Tibial artery (tissue), 4 donors: ENCODE measurements around the gene ENOPH1.
A peak's percentile ranks its signal among the peaks of the same experiment; 100 is the strongest.
"Not testable (repeated sequence)": the region's sequence is repeated elsewhere in the genome, so short reads cannot be mapped to it uniquely, and the experiment has no call there.

Source experiments
- DNase-seq, 2 donors: peaks; one replicate each; pipeline ENCODE4 v3.0.0-alpha.2; 2019
- H3K27ac ChIP-seq, 2 donors: fragments of 200-600 bp; sonication (generic) in 1 of 2; 1 replicate in 1 of 2; 2 replicates in 1 of 2; pipeline ENCODE4 v1.5.1; 2018 to 2019; ENCODE audit warnings: mild to moderate bottlenecking in 1 of 2
- H3K27me3 ChIP-seq, 2 donors: fragments of 200-600 bp; sonication (generic) in 1 of 2; one replicate each; pipeline versions ENCODE4 v1.5.1 to v1.6.0; 2016 to 2019
- H3K36me3 ChIP-seq, 3 donors: fragments of 200-600 bp; sonication (generic) in 2 of 3; one replicate each; pipeline ENCODE4 v1.5.1; 2016 to 2019; ENCODE audit warnings: mild to moderate bottlenecking in 2 of 3
- H3K4me1 ChIP-seq, 4 donors: fragments of 200-600 bp; sonication (generic) in 2 of 4; 1 replicate in 3 of 4; 2 replicates in 1 of 4; pipeline ENCODE4 v1.5.1; 2016 to 2019
- H3K4me3 ChIP-seq, 2 donors: fragments of 200-600 bp; sonication (generic) in 1 of 2; 1 replicate in 1 of 2; 2 replicates in 1 of 2; pipeline ENCODE4 v1.5.1; 2018 to 2019; ENCODE audit warnings: mild to moderate bottlenecking in 2 of 2
- H3K9me3 ChIP-seq, 3 donors: fragments of 200-600 bp; sonication (generic) in 1 of 3; one replicate each; pipeline ENCODE4 v1.5.1; 2016 to 2019
- CTCF ChIP-seq, 2 experiments: fragments of 200-600 bp in 1 of 2; fragments of 450-650 bp in 1 of 2; IDR thresholded peaks; one replicate each; pipeline ENCODE4 v1.5.1; 2017 to 2019; ENCODE audit warnings: antibody characterized with exemption in 2 of 2, mild to moderate bottlenecking in 1 of 2, moderate library complexity in 1 of 2
- intact Hi-C: fragments of 100-400 bp; cut with DNase I; formaldehyde crosslinking; loops from one replicate; pipeline ENCODE4 v1.15.0; 2023; ENCODE audit warnings: low total_unique reads

Gene ENOPH1

DNA sequence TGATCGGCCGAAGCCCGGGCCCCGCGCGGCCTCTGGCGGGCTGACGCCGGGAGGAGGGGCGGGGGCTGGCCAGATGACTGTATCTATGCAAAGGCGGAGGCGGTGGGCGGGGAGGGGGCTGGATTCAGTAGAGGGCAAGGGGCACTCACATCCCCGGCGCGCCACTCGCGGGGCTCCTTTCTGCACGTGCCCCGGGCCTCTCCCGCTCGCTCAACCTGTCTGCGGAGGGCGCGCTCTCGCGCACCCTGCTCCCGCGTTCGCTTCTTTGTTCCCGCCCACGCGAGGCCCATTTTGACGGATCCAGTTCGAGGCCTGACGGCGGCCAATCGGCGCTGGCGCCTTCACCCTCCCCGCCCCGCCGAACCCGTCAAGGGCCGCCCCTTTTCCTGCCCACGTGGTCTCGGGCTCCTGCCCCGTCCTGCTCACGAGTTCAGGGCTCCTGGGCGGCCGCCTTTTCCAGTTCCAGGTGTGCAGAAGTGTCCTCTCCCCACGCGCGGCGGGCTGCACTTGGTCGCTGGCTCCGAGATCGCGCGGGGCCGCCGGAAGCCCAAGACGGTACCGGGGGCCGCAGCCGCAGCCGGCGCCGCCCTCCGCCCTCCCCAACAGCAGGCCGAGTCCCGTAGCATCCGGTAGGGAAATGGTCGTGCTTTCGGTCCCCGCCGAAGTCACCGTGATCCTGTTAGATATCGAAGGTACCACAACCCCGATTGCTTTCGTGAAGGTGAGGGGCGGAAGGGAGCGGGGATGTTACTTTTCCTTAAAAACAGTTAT lies at the start of gene ENOPH1, which contains the start of gene HNRNPDL:
Gene ENOPH1, plus strand, starts transcription at position 398 of the 771 bp plus-strand sequence. Its CDS starts 240 bp downstream, at position 638.
Gene HNRNPDL, minus strand, starts transcription at position 270 of the 771 bp plus-strand sequence. CDS start 772 bp downstream, outside the sequence.
- DNase-seq: peak; percentile 95 to 97
- intact Hi-C loops: no loop called here
- TF ChIP-seq CTCF (IDR thresholded peaks at IDR 0.05): peak in 1 of 2 experiments; percentile 12

GRCh38 chr4:82380831-82381230 lies 49.6 kb upstream of the ENOPH1 start:
- Histone ChIP-seq H3K4me3 (no peak overlapping the region), H3K36me3 (peaks cover 0 to 4% (median 0%) of the 10 kb centered on the region in 3 donors), H3K4me1 (peaks cover 0 to 8% (median 3%) of the 10 kb centered on the region in 4 donors), H3K27ac (no peak overlapping the region), H3K27me3 (no peaks in the 10 kb centered on the region), H3K9me3 (no peaks in the 10 kb centered on the region)
- intact Hi-C loops: no loop called here
- DNase-seq: no peak
- no peak for TF ChIP-seq CTCF (IDR thresholded peaks at IDR 0.05)

More for the DNA sequence above, at the start of gene ENOPH1, which contains the start of gene HNRNPDL:
- peaks cover 0 to 46% (median 31%) of the 10 kb centered on the region in 4 donors for H3K4me1 ChIP-seq
- no peaks in the 10 kb centered on the region for H3K27me3 ChIP-seq
- H3K4me3 ChIP-seq: peak within 1 kb of the TSS; percentile 93 to 94
- peaks cover 10 to 16% (median 14%) of the 10 kb centered on the region in 3 donors for H3K36me3 ChIP-seq
- peak within 1 kb of the TSS; percentile 94 to 95 for H3K27ac ChIP-seq
- H3K9me3 ChIP-seq: no peaks in the 10 kb centered on the region

GRCh38 chr4:82381235-82381634 lies 49.2 kb upstream of the ENOPH1 start:
- peaks cover 0 to 4% (median 0%) of the 10 kb centered on the region in 3 donors for H3K36me3 ChIP-seq
- no peak overlapping the region for H3K27ac ChIP-seq
- H3K9me3 ChIP-seq: no peaks in the 10 kb centered on the region
- peaks cover 0 to 4% (median 1%) of the 10 kb centered on the region in 4 donors for H3K4me1 ChIP-seq
- DNase-seq: no peak
- no peak overlapping the region for H3K4me3 ChIP-seq
- H3K27me3 ChIP-seq: no peaks in the 10 kb centered on the region
- intact Hi-C loops: no loop called here
- TF ChIP-seq CTCF (IDR thresholded peaks at IDR 0.05): no peak

DNA sequence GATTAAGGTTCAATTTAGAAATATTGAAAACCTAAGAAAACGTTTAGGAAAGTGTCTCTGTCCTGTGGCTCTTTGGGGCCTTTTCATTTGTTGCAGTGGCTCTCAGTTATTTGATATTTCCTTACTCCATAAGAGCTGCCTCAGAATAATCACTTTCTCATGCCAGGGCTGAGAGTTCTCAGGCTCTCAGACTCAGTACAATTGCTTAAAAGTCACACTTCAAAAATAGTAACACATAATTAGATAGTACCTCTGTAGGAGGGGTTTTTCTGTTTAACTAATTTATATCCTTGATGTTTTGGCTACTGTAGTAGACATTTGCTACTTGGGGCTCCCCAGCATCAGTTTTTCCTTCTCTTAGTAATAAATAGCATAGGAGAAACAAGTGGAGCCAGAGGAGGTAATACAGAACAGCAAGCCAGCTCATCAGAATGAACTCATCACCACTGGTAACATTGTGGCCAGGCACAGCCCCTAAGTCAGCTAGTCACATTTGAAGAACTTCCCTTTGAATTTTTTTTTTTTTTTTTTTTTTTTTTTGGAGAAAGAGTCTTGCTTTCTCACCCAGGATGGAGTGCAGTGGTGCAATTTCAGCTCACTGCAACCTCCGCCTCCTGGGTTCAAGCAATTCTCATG lies 48.6 kb upstream of the ENOPH1 start:
- no peak for DNase-seq
- TF ChIP-seq CTCF (IDR thresholded peaks at IDR 0.05): no peak
- no peaks in the 10 kb centered on the region for H3K4me1 ChIP-seq
- H3K36me3 ChIP-seq: peaks cover 0 to 4% (median 0%) of the 10 kb centered on the region in 3 donors
- H3K27me3 ChIP-seq: no peaks in the 10 kb centered on the region
- intact Hi-C loops: no loop called here
- H3K27ac ChIP-seq: no peak overlapping the region
- no peak overlapping the region for H3K4me3 ChIP-seq
- H3K9me3 ChIP-seq: no peaks in the 10 kb centered on the region

- DNase-seq: no peak
- H3K27ac ChIP-seq: no peak overlapping the region
- no peaks in the 10 kb centered on the region for H3K9me3 ChIP-seq
- H3K27me3 ChIP-seq: no peaks in the 10 kb centered on the region
- no peak overlapping the region for H3K4me3 ChIP-seq
- no peak for TF ChIP-seq CTCF (IDR thresholded peaks at IDR 0.05)
- intact Hi-C loops: no loop called here
- H3K4me1 ChIP-seq: no peaks in the 10 kb centered on the region
- H3K36me3 ChIP-seq: peaks cover 0 to 4% (median 0%) of the 10 kb centered on the region in 3 donors
These were observed 47.6 kb upstream of the ENOPH1 start for GRCh38 chr4:82382751-82383150.

DNA sequence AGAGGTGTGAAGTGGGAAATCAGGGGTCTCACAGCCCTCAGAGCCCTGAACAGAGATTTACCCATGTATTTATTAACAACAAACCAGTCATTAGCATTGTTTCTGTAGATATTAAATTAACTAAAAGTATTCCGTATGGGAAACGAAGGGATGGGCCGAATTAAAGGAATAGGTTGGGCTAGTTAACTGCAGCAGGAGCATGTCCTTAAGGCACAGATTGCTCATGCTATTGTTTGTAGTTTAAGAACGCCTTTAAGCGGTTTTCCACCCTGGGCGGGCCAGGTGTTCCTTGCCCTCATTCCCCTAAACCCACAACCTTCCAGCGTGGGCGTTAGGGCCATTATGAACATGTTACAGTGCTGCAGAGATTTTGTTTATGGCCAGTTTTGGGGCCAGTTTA lies 44.1 kb upstream of the ENOPH1 start:
- DNase-seq, H3K4me3 ChIP-seq, intact Hi-C loops, H3K27ac ChIP-seq, H3K36me3 ChIP-seq, H3K9me3 ChIP-seq, H3K4me1 ChIP-seq, H3K27me3 ChIP-seq: not testable (repeated sequence)
